HG03025 (cell line): ENCODE results near the gene WASF1.
A peak's percentile ranks its signal among the peaks of the same experiment; 100 is the strongest.
"Not testable (repeated sequence)": the region's sequence is repeated elsewhere in the genome, so short reads cannot be mapped to it uniquely, and the experiment has no call there.

Experiments
- ATAC-seq: cut with Tn5 transposase; IDR thresholded peaks from one replicate; pipeline ENCODE4 v1.9.1; 2021; ENCODE audit warnings: mild to moderate bottlenecking, moderate library complexity; ENCODE audit not compliant: unreplicated experiment, low FRiP score

The WASF1 gene

DNA sequence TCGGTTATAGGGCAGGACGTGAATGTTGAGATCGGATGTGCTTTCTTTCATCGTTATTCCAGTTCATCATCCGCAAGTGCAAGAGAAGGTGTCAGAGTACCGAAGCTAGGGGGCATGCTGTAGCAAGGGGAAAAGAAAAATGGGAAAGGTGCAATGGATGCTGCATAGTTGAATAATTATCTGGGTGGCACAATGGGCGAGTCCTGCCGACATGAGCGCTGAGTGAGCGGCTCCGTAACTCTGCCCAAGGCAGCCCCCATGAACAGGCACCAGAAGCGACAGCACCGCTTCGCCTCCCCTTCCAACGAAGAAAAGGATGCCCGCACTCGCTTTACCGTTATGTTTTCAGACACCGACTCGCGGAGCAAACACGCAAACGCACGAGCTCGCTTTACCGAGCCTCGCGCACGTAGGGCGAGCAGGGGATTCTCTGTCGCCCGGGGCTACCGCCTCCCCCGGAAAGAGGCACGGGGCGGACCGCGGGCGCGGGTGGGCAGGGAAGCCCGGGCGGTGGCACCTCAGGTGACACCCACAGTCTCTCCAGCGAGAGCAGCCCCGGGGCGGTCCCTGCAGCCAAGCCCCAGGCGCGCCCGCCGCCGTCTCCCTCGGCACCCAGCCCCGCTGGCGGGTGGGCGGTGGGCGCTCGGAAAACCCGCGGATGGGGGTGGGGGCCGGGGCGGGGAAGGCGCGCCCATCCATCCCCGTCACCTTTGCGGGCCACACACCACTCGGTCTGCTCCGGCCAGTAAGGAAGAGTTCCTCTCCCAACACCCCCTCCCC, 654 bp downstream of the WASF1 start:
- peak; percentile 34 for ATAC-seq

- ATAC-seq: no peak
Observed at GRCh38 chr6:110173506-110174132, 5.9 kb downstream of the WASF1 start.

- ATAC-seq: no peak
Observed at GRCh38 chr6:110170081-110170480, 9.4 kb downstream of the WASF1 start.

DNA sequence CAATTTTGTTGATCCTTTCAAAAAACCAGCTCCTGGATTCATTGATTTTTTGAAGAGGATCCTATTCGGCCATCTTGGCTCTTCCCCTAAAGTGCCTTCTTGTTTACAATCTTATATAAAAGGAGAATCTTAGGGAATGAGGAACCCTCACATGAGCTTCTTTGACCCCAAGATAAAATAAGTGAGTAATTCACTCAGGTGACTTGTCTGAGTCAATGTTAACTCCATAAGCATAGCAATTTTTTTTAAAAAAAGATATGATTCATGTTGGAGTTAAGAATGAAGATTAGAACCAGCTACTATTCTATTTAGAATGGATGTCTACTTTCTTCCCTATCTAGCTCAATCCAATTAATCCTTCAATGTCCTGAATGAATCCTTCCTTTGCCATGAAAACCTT, 21.0 kb downstream of the WASF1 start:
- ATAC-seq: no peak

GRCh38 chr6:110147870-110148269, 31.6 kb downstream of the WASF1 start:
- ATAC-seq: no peak

- no peak for ATAC-seq
Observed at GRCh38 chr6:110140650-110141049, 38.8 kb downstream of the WASF1 start.

DNA sequence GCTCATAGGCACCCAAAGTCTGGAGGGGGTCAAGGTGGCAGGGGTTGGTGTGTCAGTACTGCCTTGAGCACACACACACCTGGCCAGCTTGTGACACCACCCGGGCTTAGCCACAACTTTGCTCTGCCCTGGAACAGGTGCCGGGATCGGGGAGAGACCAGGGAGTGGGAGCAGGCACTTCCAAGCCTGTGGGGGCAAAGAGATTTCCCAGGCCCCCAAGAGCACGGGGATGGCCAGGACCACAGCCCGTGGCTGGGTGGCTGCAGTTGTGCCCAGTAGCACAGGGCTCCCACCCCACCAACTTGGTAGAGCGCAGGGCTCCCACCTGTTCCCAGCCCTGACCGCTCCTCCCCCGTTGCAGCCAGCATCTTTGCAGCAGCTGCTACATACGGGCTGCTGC, 40.4 kb downstream of the WASF1 start:
- ATAC-seq: no peak

DNA sequence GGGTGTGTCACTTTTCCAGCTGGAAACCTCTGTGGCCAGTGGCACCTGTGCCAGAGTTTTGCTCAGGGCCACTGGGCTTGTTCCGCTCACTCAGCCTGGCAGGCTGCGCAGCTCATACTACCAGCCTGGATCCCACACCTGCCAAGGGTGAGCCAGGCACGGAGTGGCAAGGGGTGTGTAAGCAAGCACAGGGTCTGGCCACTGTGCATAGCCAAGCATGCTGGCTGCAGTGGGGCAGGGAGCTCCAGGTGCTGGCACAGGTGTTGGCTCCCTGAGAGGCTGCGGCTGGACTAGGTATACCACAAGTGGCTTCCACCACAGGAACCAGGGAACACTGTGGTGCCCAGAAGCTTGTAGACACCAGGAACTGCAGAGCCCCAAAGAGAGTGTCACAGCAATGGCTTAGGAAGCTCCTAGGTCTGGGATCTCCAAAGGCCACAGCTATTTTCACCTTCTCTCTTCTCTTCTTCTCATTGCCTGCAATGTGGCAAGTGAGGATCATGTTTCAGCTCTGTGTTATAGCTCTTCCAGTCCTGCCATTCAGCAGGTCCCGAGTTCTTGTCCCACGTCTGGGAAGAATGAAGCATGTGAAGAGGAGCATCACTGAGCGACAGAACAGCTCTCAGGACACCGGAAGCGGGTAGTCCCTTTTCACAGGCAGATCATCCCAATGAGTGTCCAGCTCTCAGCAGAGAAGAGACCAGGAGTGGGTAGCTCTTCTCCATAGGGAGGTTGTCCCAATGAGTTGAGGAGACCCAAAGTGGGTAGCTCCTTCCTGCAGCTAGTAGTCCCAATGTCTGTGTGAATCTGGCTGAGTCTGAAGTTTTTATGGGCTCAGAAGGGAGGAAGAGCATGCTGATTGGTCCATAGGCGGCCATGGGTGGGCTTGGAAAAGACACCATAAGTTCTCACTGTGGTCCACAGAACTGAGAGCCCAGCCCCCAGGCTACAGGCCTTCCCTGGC, 41.3 kb downstream of the WASF1 start:
- ATAC-seq: no peak

- no peak for ATAC-seq
Observed at GRCh38 chr6:110130362-110130761, 49.1 kb downstream of the WASF1 start.

GRCh38 chr6:110128418-110128817, 51.1 kb downstream of the WASF1 start:
- ATAC-seq: no peak

DNA sequence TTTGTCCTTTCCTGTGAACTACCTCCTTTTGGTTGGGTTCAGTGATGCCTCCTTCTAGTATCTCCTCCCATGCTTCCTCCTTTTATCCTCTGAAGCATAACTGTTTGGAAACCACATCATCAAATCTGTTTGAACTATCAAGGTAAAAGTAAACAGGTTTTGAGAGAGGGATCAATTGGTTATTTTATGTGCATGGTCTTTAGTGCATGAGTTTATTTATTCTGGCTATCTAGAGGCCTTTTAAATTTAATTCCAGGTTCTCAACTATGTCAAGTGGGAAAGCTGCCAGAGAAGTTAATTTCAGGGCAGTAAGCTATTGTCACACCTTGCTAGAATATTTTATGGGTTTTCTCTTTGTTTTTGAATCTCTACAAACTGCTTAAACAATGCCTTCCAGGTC, 54.1 kb downstream of the WASF1 start:
- no peak for ATAC-seq

DNA sequence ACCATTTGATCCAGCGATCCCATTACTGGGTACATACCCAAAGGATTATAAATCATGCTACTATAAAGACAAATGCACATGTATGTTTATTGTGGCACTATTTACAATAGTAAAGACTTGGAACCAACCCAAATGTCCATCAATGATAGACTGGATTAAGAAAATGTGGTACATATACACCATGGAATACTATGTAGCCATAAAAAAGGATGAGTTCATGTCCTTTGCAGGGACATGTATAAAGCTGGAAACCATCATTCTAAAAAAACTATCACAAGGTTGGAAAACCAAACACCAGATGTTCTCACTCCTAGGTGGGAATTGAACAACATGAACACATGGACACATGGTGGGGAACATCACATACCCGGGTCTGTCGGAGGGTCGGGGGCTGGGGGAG, 57.8 kb downstream of the WASF1 start:
- ATAC-seq: not testable (repeated sequence)

DNA sequence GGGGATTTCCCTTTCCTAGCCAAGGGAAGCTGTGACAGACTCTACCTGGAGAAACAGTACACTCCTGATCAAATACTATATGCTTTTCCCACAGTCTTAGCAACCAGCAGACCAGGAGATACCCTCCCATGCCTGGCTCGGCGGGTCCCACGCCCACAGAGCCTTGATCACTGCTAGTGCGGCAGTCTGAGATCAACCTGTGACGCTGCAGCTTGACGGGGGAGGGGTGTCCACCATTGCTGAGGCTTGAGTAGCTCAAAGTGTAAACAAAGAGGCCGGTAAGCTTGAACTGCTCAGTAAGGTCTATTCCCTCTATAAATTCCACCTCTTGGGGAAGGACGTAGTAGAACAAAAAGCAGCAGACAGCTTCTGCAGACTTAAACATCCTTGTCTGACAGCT, 63.2 kb downstream of the WASF1 start:
- no peak for ATAC-seq

DNA sequence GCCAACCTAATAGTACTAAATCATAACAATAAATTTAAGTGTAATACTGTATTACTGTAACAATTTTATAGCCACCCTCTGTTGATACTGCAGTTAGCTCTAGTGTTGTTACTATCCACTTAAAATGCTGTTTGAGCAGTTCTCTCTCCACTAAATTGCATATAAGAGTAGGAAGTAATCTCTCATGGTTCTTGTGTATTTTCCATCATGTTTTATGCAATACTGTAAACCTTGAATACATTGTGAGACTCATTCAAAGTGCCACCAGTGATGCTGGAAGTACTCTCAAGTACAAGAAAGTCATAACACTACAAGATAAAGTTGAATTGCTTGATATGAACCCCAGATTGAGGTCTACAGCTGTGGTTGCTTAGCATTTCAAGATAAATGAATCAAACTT, 65.5 kb downstream of the WASF1 start:
- no peak for ATAC-seq

GRCh38 chr6:110105296-110105695, 74.2 kb downstream of the WASF1 start:
- ATAC-seq: no peak

GRCh38 chr6:110103260-110103659, 76.2 kb downstream of the WASF1 start:
- no peak for ATAC-seq

DNA sequence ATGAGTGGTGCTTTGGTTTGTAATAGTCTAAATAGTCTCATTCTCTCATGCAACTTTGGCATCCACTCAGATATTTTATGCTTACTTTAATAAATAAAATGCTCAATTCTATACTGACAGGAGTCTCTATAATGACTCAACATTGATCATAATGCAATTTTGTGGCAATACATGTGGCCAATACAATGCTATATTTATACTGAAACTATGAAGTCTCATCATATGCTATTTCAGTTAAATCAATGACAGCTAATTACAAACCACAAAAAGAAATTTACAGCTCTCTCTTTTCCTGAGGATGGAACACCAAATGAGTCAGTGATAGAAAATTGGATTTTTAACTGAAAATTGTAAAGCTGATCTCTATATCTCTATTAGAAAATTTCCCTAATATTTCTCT, 77.1 kb downstream of the WASF1 start:
- ATAC-seq: no peak

- ATAC-seq: peak; percentile 90
Observed at GRCh38 chr6:110101885-110102284, 77.6 kb downstream of the WASF1 start.

DNA sequence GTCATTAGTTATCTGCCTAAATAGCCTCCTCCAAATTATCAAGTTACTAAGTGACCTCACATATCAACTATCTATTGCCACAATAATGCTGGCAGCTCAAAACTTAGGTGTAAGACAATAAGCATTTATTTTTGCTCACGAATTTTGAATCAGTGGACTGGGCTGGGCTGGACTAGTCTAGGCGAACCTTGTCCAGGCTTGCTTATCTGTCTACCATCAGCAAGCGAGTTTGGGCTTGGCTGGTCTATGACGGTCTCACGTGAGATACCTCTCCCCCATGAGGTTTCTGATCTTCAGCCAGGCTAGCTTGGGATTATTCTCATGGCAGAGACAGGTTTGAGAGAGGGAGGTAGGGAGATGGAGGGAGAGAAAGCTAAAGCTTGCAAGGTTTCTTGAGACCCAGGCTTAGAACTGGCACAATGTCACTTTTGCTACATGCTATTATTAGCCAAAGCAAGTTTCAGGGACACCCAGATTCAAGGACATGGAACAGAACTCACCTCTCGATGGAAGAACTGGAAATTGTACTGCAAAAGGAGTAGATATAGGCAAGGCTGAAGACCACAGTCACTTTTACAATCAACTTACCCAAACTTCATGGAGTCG, 80.9 kb downstream of the WASF1 start:
- no peak for ATAC-seq

GRCh38 chr6:110097443-110097842, 82.0 kb downstream of the WASF1 start:
- ATAC-seq: no peak

- ATAC-seq: no peak
Observed at GRCh38 chr6:110095935-110096334, 83.5 kb downstream of the WASF1 start.
